IPS-NIHi7 (cell line): ENCODE results near the gene EDEM2.
"Not testable (repeated sequence)": the region's sequence is repeated elsewhere in the genome, so short reads cannot be mapped to it uniquely, and the experiment has no call there.

Experiments
- DNase-seq: peaks from one replicate; pipeline ENCODE4 v3.0.0; 2012; ENCODE audit warnings: mixed read lengths; ENCODE audit errors: extremely low spot score

Gene EDEM2

GRCh38 chr20:35129647-35130069, 17.5 kb downstream of the EDEM2 start:
- DNase-seq: no peak

- DNase-seq: no peak
These were observed 21.4 kb downstream of the EDEM2 start for GRCh38 chr20:35125753-35126152.

GRCh38 chr20:35122756-35123405, 24.3 kb downstream of the EDEM2 start:
- no peak for DNase-seq

GRCh38 chr20:35121186-35121585, 25.9 kb downstream of the EDEM2 start:
- DNase-seq: no peak

- DNase-seq: no peak
These were observed 27.0 kb downstream of the EDEM2 start for GRCh38 chr20:35120012-35120701.

GRCh38 chr20:35117629-35118028, 29.5 kb downstream of the EDEM2 start:
- DNase-seq: no peak

- no peak for DNase-seq
These were observed 29.9 kb downstream of the EDEM2 start for GRCh38 chr20:35117196-35117595.

GRCh38 chr20:35116258-35116657, 30.9 kb downstream of the EDEM2 start:
- no peak for DNase-seq

- no peak for DNase-seq
These were observed 31.5 kb downstream of the EDEM2 start for GRCh38 chr20:35115606-35116005.

- DNase-seq: not testable (repeated sequence)
These were observed 34.9 kb downstream of the EDEM2 start for GRCh38 chr20:35112276-35112675.

- DNase-seq: no peak
These were observed 35.8 kb downstream of the EDEM2 start for GRCh38 chr20:35111141-35111888.

GRCh38 chr20:35108921-35109320, 38.2 kb downstream of the EDEM2 start:
- no peak for DNase-seq

GRCh38 chr20:35106827-35107380, 40.2 kb downstream of the EDEM2 start:
- no peak for DNase-seq

- DNase-seq: no peak
These were observed 42.3 kb downstream of the EDEM2 start for GRCh38 chr20:35104685-35105295.

GRCh38 chr20:35101620-35102019, 45.5 kb downstream of the EDEM2 start:
- DNase-seq: no peak

GRCh38 chr20:35093267-35093884, 53.8 kb downstream of the EDEM2 start:
- no peak for DNase-seq

GRCh38 chr20:35092524-35093266, 54.4 kb downstream of the EDEM2 start, which contains the start of gene TRPC4AP:
Gene TRPC4AP, minus strand, starts transcription at chr20:35092807. Its CDS starts 26 bp downstream, at chr20:35092781.
- peak; percentile 89 for DNase-seq

GRCh38 chr20:35091816-35092523, 55.2 kb downstream of the EDEM2 start:
- DNase-seq: no peak

GRCh38 chr20:35088231-35089145, 58.6 kb downstream of the EDEM2 start:
- DNase-seq: no peak
